DMS79 treated with DMSO at 0.1 percent for 48 hours (cell line): ENCODE measurements around the gene MRPL36.
A peak's percentile ranks its signal among the peaks of the same experiment; 100 is the strongest.
"Not testable (repeated sequence)": the region's sequence is repeated elsewhere in the genome, so short reads cannot be mapped to it uniquely, and the experiment has no call there.

Experiments
- DNase-seq: peaks from one replicate; lab custom pipeline; 2025; lab: John Stamatoyannopoulos, UW

The MRPL36 gene

DNA sequence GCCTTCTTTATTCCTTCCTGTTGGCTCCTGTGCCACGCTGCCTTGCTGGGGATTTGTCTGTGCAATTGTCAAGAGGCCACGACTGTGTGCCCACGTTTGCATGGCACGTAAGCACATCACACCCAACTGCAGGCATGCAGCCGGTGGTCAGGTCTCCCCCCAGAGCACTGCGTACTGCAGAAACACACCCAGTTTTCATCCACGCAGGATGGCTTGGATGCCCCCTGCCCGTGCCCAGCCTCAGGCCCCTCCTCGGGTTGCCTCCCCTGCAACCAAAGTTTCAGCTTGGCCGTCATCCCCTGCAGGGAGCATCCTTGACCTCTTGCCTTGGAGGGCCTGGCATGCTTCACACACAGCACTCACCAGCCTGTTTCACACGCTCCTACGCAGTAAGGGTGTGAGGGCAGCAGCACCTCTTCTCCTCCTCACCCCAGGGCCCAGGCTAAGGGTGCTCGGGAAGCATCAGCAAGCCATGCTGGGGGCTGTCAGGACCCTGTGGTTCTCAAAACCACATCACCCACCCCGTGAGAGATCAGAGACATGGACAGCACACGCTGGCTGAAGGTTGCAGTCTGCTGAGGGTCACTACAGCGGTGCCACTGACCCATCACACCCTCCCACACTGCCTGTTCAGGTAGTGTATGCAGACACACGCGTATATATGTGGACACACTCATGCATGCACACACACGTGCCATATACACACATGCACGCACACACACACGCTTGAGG lies 3.1 kb downstream of the MRPL36 start:
- no peak for DNase-seq

DNA sequence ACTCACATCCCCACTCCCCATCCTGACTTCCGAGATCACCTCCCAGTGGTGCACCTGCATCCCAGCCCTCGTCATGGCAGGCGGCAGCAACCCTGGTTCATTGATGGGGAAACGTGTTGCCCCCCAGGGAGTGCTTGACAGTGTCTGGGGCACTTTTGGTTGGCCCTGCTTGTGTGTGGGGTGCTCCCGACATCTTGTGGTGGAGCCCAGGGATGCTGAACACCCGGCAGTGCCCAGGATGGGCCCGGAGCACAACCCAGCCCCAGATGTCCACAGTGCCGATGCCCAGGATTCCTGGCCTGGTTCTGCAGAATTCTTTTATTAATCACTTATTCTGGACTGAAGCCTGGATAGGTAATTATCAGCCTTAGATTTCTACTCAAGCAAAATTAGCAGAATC lies 3.7 kb downstream of the MRPL36 start:
- DNase-seq, result no peak

GRCh38 chr5:1795506-1795905 lies 4.1 kb downstream of the MRPL36 start:
- DNase-seq, result no peak

DNA sequence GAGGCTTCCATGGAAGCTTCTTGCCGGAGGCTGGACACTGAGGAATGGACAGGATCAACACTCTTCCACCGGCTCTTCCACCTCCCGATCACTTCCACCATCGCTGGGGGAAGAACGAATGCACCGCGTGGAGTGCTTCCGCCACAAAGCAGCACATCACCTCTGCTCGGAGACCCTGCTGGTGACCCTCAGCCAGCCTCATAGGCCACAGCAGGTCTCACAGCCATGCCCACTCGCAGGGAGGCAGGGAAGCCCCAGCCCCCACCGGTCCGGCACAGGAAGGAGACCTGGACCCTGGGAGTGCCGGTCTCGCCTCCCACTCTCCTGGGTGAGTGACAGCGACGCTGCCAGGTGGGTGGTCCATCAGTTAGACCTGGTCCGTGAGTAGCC lies 4.7 kb downstream of the MRPL36 start:
- no peak for DNase-seq

DNA sequence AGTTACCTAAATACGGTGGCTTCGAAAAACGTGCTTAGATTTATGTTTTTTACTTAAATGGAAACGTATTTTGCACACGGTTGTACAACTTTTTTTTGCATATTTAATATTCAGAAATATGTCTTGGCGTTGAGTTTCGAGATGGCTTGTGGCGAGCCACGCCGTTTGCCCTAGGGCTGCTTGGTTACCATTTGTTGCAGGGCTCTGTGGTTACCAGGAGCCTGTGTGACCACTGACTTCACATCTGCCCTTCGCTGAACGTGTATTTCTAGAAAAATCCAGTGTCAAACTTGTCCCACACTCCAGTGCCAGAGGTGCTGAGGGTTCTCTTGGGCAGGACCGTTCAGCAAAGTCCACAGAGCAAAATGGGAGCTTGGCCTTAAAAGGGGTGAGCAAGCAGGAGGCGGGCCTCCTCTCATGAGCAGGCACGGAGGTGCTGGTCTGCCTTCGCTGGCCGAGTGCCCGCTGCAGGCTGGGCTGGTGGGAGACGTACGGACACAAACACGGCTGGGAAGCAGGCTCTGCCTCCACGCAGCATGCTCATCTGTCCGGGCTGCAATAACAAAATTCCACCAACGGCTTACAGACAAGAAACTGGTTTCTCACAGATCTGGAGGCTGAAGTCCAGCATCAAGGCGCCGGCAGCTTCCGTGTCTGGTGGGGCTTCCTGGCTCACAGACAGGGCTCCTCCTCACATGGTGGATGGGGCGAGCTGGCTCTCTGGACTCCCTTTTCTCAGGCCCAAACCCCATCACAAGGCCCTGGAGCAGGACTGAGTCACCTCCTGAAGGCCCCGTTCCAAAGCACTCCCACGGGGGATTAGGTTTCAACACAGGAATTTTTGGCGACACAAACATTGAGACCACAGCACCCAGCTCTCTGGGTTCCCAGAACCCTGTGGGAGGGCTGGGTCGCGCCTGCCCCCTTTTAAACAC lies 5.4 kb downstream of the MRPL36 start:
- no peak for DNase-seq

DNA sequence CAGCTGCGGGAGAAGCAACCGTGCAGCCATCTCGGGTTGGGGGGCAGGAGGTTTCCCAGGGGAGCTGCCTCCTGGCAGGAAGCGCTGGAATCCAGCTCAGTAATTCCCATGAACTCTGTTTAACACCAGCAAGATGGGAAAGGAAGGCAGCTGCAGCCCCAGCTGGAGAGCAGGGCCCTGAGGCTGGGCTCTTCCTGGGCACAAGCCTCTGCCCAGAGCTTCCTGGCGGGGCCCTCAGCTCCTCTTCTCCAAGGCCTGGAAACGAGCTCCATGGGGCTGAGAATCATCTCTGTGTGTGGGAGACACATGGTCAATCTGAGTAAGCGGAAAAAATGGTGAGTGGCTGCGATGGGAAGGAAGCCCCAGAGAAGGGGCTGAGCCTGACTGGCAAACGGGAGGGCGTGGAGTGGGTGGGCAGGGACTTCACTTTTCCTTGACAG lies 6.3 kb downstream of the MRPL36 start:
- DNase-seq, result no peak

- peak; percentile 26 for DNase-seq
Observed at GRCh38 chr5:1792842-1793266, 6.8 kb downstream of the MRPL36 start.

DNA sequence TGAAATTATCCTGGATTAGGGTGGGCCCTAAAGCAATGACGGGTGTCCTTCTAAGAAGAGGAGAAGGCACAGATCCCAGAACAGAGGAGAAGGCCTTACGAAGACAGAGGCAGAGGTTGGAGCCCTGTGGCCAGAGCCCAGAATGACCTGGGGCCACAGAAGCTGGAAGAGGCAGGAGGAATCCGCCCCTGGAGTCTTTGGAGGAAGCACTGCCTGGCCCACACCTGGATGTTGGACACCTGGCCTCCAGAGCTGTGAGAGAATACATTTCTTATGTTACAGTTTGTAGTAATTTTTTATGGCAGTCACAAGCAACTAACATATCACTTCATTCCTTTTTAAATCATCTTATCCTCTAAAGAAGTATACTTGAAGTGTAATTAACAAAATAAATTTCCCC lies 8.5 kb downstream of the MRPL36 start:
- DNase-seq, result no peak

GRCh38 chr5:1789834-1790471 lies 9.7 kb downstream of the MRPL36 start:
- DNase-seq, result no peak

- not testable (repeated sequence) for DNase-seq
Observed at GRCh38 chr5:1789438-1789833, 10.2 kb downstream of the MRPL36 start.

DNA sequence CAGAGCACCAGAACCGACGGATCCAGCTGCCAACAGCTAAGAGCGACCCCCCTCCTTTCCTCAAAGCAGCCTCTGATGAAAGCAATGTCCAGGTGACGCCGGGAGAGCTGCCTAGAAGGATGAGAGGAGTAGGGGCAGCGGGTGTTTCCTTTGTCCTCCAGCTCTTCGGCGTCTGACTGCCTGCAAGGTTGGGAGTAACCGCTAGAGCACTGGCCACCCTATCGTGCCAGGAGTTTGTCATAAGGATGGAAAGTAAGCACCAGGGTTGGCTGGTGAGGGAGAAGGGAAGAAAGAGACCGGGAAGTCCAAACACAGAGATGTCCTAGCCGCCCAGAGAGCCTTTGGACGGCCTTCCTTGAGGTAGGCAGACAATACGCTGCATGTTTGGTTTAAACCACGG lies 10.8 kb downstream of the MRPL36 start:
- no peak for DNase-seq

DNA sequence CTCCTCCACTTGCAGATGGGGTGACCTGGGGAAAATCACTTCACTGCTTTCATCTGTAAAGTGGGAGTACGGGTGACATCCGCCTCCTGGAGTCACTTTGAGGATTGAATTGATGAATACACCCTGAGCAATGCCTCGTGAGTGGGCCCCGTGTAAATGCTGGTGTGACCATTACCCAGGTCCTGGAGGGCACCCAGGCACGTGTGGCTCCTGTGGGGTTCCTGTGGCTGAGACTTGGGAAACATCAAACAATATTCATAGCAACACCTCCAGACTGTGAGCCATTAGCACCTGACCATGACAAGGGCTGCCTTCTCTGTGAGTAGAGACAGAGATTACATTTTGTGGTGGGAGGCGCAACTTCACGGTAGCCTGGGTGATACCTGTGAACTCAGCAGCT lies 11.4 kb downstream of the MRPL36 start:
- no peak for DNase-seq

DNA sequence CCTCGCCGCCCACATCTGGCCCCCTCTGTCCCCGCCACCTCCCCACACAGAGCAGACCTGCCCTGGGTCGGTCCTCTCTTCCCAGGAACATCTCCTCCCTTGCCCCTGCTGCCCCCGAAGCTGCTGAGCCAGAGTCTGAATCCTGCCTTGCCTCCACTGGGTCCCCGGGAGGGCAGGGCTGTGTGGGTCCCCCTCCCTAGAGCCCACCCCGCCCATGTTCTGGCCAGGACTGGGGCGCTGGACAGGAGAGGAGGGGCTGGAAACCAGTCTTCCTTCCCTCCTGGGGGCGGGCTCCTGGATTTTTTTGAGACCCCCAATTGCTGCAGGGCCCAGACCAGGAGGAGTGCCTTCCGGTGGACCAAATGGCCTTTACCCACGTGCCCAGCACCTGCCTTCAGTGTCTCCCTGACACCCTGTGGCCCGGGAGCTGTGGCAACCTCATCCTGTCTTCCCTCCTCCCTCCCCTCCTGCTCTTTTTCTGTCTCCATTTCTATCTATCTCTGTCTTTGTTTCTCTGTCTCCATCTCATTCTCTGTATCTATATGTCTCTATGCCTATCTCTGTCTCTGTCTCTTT lies 12.1 kb downstream of the MRPL36 start:
- DNase-seq, result no peak

- no peak for DNase-seq
Observed at GRCh38 chr5:1786621-1787471, 12.8 kb downstream of the MRPL36 start.

- DNase-seq, result no peak
Observed at GRCh38 chr5:1785984-1786383, 13.7 kb downstream of the MRPL36 start.

GRCh38 chr5:1785062-1785461 lies 14.6 kb downstream of the MRPL36 start:
- no peak for DNase-seq

DNA sequence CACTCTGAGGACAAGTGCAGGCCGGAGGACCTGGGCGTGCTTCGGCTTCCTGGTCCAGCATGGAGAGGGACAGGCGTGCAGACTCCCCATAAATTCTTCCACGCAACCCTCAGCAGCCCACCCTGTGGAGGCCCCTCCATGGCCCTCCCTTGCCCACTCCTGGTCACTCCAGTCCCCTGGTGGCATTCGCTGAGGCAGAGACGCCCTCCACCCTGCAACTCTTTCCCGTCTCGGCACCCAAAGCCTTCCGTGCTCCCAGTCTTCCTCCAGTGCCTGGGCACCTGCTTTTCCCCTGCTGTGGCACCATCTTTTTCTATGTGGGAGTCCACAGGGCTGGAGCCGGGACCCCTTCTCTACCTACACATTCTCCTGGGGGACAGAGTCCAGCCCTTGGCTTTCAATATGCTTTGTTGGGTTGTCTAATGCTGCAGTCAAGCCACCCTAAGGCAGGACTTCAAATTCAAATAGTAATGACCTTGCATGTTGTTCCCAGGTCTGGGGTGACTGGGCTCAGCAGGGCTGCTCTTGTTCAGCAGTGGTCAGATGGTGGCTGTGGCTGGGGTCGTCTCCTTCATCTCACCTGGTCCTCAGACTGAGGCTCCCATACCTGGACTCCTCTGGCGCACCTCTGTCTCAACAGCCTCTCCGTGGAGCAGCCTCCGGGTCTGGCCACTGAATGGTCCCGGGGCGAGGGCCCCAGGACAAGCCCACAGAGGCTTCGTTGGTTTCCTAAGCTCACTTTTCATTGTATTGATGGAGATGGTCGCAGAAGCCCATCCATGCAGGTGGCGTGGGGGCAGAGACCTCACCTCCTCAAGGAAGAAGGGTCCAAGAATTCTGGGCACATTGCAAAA lies 15.2 kb downstream of the MRPL36 start:
- DNase-seq, result no peak

GRCh38 chr5:1783216-1783554 lies 16.5 kb downstream of the MRPL36 start:
- peak; percentile 84 for DNase-seq

DNA sequence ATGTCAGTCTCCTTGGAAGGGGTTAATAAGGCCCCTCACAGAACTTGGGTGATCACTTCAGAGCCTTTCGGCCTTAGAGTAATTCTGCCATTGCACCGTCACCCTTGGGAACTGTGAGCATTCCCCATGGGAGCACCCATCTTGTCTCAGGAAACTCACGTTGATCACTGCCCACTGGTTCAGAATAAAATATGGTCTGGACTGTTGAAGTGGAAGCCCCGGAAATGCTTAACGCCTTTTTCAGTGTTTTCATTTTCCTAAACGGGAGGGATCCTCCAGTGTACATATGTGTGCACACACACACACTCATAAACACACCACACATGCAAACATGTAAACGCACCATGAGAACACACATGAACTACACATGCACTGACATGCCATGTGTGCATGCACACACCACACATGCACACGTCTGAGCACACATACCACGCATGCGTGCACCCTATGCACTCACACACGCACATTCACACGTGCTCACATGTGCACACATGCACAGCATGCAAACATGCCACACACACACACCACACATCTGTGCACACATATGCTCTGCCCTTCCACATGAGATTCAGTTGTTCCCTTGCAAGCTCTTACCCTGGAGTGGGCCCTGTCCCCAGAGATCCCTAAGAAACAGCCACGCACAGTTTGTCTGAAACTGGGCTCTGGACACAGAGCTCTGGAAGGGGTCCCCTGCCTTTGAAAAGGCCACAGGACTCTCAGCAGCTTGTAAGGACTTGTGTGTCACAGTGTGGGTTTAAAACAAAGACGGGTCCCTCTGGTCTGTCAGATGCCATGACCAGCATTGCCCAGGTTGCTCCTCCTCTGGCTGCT lies 17.0 kb downstream of the MRPL36 start:
- peak; percentile 71 for DNase-seq
